LoVo (cell line): ENCODE results near the gene GDI1.

Experiments
- DNase-seq: peaks from one replicate; pipeline ENCODE4 v3.0.0-alpha.2; 2016; ENCODE audit warnings: low spot score

GDI1 gene

GRCh38 chrX:154409222-154409871 lies 27.6 kb upstream of the GDI1 start, which contains the start of gene DNASE1L1:
Gene DNASE1L1, minus strand, starts transcription at chrX:154409254. Its CDS starts 3,686 bp downstream, at chrX:154405568.
- peak; percentile 79 for DNase-seq

GRCh38 chrX:154411981-154412340 lies 25.0 kb upstream of the GDI1 start:
- no peak for DNase-seq

GRCh38 chrX:154412468-154412867 lies 24.5 kb upstream of the GDI1 start:
- DNase-seq, result no peak

GRCh38 chrX:154413142-154413541 lies 23.8 kb upstream of the GDI1 start:
- DNase-seq, result no peak

- no peak for DNase-seq
These were observed 19.8 kb upstream of the GDI1 start for GRCh38 chrX:154417157-154417556.

GRCh38 chrX:154419189-154419588 lies 17.8 kb upstream of the GDI1 start:
- no peak for DNase-seq

- DNase-seq, result no peak
These were observed 17.1 kb upstream of the GDI1 start for GRCh38 chrX:154419688-154420401.

- no peak for DNase-seq
These were observed 16.6 kb upstream of the GDI1 start for GRCh38 chrX:154420402-154420756.

GRCh38 chrX:154426916-154427770 lies 9.8 kb upstream of the GDI1 start:
- no peak for DNase-seq

- peak; percentile 87 for DNase-seq
These were observed 8.5 kb upstream of the GDI1 start, which contains the start of gene ATP6AP1 for GRCh38 chrX:154428176-154429171. Gene ATP6AP1, plus strand, starts transcription at chrX:154428677. Its CDS starts 16 bp downstream, at chrX:154428693.

GRCh38 chrX:154429711-154430110 lies 7.2 kb upstream of the GDI1 start:
- DNase-seq, result no peak

- no peak for DNase-seq
These were observed 6.5 kb upstream of the GDI1 start for GRCh38 chrX:154430479-154430878.

- no peak for DNase-seq
These were observed 6.0 kb upstream of the GDI1 start for GRCh38 chrX:154430916-154431315.

- DNase-seq, result no peak
These were observed 5.6 kb upstream of the GDI1 start for GRCh38 chrX:154431341-154431740.

GRCh38 chrX:154432210-154432609 lies 4.7 kb upstream of the GDI1 start:
- DNase-seq, result no peak

- DNase-seq, result no peak
These were observed 3.3 kb upstream of the GDI1 start for GRCh38 chrX:154433605-154434004.

- no peak for DNase-seq
These were observed 2.4 kb upstream of the GDI1 start for GRCh38 chrX:154434394-154435168.

- no peak for DNase-seq
These were observed 1.7 kb upstream of the GDI1 start for GRCh38 chrX:154435171-154435733.

- DNase-seq, result peak; percentile 20
These were observed 476 bp upstream of the GDI1 start for GRCh38 chrX:154436374-154436982.
